ENCODE data around the gene DOK5. TPM values are rescaled to one million over a fixed set of nuclear protein-coding genes. Genes with fewer than 3 reads are reported as not detected.

DOK5 gene
- total and polyA plus RNA-seq, 2 donors (not counting 3 experiments of a cell fraction or from before 2014, with no cell fraction given), result 3.5 to 14.2 TPM

GRCh38 chr20:54608943-54609342 lies 133.6 kb downstream of the DOK5 start:
- Histone ChIP-seq H3K27ac (ENCODE audit: insufficient read depth, low read depth, low read length) (no peak overlapping the region), H3K4me2 (ENCODE audit: insufficient read depth, low read length) (no peak overlapping the region), H3K79me2 (ENCODE audit: control insufficient read depth, insufficient read depth, low read length) (no peaks in the 10 kb centered on the region), H3K4me3 (replicated peaks in 1 of 3; ENCODE audit: insufficient read depth in 1 of 3, low read depth in 1 of 3, low read length in 3 of 3) (no peak overlapping the region), H3K36me3 (ENCODE audit: control insufficient read depth in 2 of 2, extremely low read depth in 1 of 2, insufficient read depth in 2 of 2, low read length in 2 of 2) (no peaks in the 10 kb centered on the region), H2AFZ (ENCODE audit: low read depth, low read length) (no peak overlapping the region), H3K4me1 (ENCODE audit: control insufficient read depth, extremely low read depth, insufficient read depth, low read length) (no peaks in the 10 kb centered on the region), H4K20me1 (replicated peaks; ENCODE audit: control insufficient read depth, extremely low read depth, insufficient read depth, low read length) (no peaks in the 10 kb centered on the region), H3K9me3 (replicated peaks; ENCODE audit: control insufficient read depth, insufficient read depth, low read length) (no peaks in the 10 kb centered on the region), H3K27me3 (ENCODE audit: control insufficient read depth in 2 of 2, insufficient read depth in 2 of 2, low read length in 2 of 2) (no peaks in the 10 kb centered on the region), H3K9me1 (replicated peaks; ENCODE audit: control insufficient read depth, extremely low read depth, insufficient read depth, low read length) (no peaks in the 10 kb centered on the region), H3K9ac (replicated peaks; ENCODE audit: extremely low read depth, insufficient read depth, low read length) (no peak overlapping the region)
- dilution Hi-C loops (cut with MboI; ENCODE audit: extremely low pct_ligation_motif_present, low sequenced_read_pairs), result no loop called here
- intact Hi-C loops (cut with micrococcal nuclease), result no loop called here
- ChIA-PET POLR2A (no interaction called here), CTCF (interaction anchor here (0.6 kb wide), 1 partner anchor 333 kb away, joined by 4 read pairs; no protein-coding TSS in a partner anchor)
- no TSS peak for BruUV-seq (replicated peaks)
- DNase-seq (ENCODE audit: low read depth, low spot score) (no peak), FAIRE-seq (no peak)
- no peak for TF ChIP-seq POLR2A (IDR thresholded peaks at IDR 0.05; ENCODE audit: low read depth, low read length)

DNA sequence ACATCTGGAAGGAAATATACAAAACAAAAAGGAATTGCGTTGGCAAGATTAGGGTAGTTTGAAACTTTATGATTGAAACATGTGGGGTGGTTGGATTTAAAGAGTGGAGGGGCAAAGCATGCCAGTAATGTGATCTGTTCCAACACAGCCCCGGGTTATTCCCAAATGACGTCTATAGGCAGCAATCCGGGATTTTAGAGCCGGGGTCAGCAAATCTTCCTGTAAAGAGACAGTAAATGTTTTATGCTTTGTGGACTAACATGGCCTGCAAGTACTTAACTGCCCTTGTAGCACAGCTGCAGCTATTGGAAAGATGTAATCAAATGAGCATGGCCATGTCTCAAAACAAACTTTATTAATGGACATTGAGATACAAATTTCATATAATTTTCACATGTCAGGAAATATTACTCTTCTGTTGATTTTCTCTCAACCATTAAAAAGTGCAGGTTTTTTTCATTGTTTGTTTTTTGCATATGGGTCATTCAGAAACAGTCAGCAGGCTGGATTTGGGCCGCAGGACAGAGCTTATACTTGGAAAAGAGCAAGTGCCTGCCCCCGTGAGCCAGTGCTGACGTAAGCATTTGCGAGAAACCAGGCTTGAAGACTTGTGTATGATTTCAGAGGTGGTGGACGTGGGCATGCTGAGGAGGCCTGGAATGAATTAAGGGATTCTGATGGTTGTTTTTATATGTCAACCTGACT lies 136.5 kb downstream of the DOK5 start:
- TF ChIP-seq FOS (IDR thresholded peaks at IDR 0.05; ENCODE audit: borderline replicate concordance, insufficient read depth, low read length) (no peak), POLR2A (IDR thresholded peaks at IDR 0.05; ENCODE audit: low read depth, low read length) (no peak), GATA2 (IDR thresholded peaks at IDR 0.05; ENCODE audit: insufficient read depth, insufficient read length, low read depth, low read length) (no peak), JUN (IDR thresholded peaks at IDR 0.05; ENCODE audit: borderline replicate concordance, insufficient read depth, insufficient read length, low read depth) (no peak), MYC (IDR thresholded peaks at IDR 0.05; ENCODE audit: low read depth, low read length) (no peak), CTCF (IDR thresholded peaks at IDR 0.05; ENCODE audit: extremely low read depth in 1 of 2, insufficient read depth in 1 of 2, low read depth in 1 of 2, low read length in 2 of 2) (no peak), POLR2AphosphoS5 (IDR thresholded peaks at IDR 0.05; ENCODE audit: insufficient read depth, low read depth, low read length) (no peak)
- TF ChIP-seq, protein P1, sequence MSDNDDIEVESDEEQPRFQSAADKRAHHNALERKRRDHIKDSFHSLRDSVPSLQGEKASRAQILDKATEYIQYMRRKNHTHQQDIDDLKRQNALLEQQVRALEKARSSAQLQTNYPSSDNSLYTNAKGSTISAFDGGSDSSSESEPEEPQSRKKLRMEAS (IDR thresholded peaks at IDR 0.05; ENCODE audit: insufficient read depth, insufficient read length), result no peak
- FAIRE-seq, result no peak

More for the DNA sequence above, 136.5 kb downstream of the DOK5 start:
- H3K9me3 ChIP-seq (replicated peaks; ENCODE audit: control insufficient read depth, insufficient read depth, low read length), result no peaks in the 10 kb centered on the region
- CTCF ChIA-PET, result no interaction called here
- dilution Hi-C loops (cut with MboI; ENCODE audit: extremely low pct_ligation_motif_present, low sequenced_read_pairs) (no loop called here), intact Hi-C loops (cut with micrococcal nuclease) (no loop called here)
- no peaks in the 10 kb centered on the region for H3K27me3 ChIP-seq (ENCODE audit: control insufficient read depth in 2 of 2, insufficient read depth in 2 of 2, low read length in 2 of 2)
- BruUV-seq (replicated peaks), result no TSS peak
- no peak for DNase-seq (ENCODE audit: low read depth, low spot score)
- H3K4me3 ChIP-seq (replicated peaks in 1 of 3; ENCODE audit: insufficient read depth in 1 of 3, low read depth in 1 of 3, low read length in 3 of 3), result no peak overlapping the region
- no peaks in the 10 kb centered on the region for H3K36me3 ChIP-seq (ENCODE audit: control insufficient read depth in 2 of 2, extremely low read depth in 1 of 2, insufficient read depth in 2 of 2, low read length in 2 of 2)
- H3K27ac ChIP-seq (ENCODE audit: insufficient read depth, low read depth, low read length), result no peak overlapping the region
- no peaks in the 10 kb centered on the region for H3K4me1 ChIP-seq (ENCODE audit: control insufficient read depth, extremely low read depth, insufficient read depth, low read length)
- H3K4me2 ChIP-seq (ENCODE audit: insufficient read depth, low read length), result no peak overlapping the region
- no peak overlapping the region for H3K9ac ChIP-seq (replicated peaks; ENCODE audit: extremely low read depth, insufficient read depth, low read length)
- no peaks in the 10 kb centered on the region for H4K20me1 ChIP-seq (replicated peaks; ENCODE audit: control insufficient read depth, extremely low read depth, insufficient read depth, low read length)
- no peaks in the 10 kb centered on the region for H3K79me2 ChIP-seq (ENCODE audit: control insufficient read depth, insufficient read depth, low read length)
- H3K9me1 ChIP-seq (replicated peaks; ENCODE audit: control insufficient read depth, extremely low read depth, insufficient read depth, low read length), result no peaks in the 10 kb centered on the region
- POLR2A ChIA-PET, result no interaction called here
- H2AFZ ChIP-seq (ENCODE audit: low read depth, low read length), result no peak overlapping the region
